GM12892 (cell line): ENCODE data around the gene PHOSPHO2.

ENCODE experiments used
- POLR2A ChIP-seq: IDR thresholded peaks from 2 replicates; pipeline ENCODE4 v1.6.1; 2011; ENCODE audit warnings: low read depth, low read length, control low read depth
- POLR2AphosphoS5 ChIP-seq: IDR thresholded peaks from 2 replicates; pipeline ENCODE4 v1.6.1; 2011; ENCODE audit warnings: low read depth, low read length, control low read depth

GRCh38 chr2:169704160-169704708 is 10.0 kb downstream of the PHOSPHO2 start:
- TF ChIP-seq POLR2A = no peak
- TF ChIP-seq POLR2AphosphoS5 = no peak
